MCF 10A (cell line): Measurements from ENCODE around the gene ZFP1. TPM values are rescaled to one million over a fixed set of nuclear protein-coding genes. Genes with fewer than 3 reads are reported as not detected.

Experiments used
- BruUV-seq: library from RNA; stranded (reverse); fragments of 400-500 nt; replicated peaks from 2 replicates; lab custom pipeline; 2021; lab: Mats Ljungman, UMichigan
- CTCF ChIA-PET: fragments of 300-600 bp; sonication (Branson Sonifier 250); formaldehyde crosslinking; extraction: SDS; loops from one replicate; lab custom pipeline; 2021; ENCODE audit warnings: antibody characterized with exemption, inconsistent platforms; lab: Yijun Ruan, JAX
- POLR2A ChIA-PET: fragments of 300-600, 350-650 bp; sonication (Branson Sonifier 250); formaldehyde crosslinking; extraction: SDS; loops from one replicate; lab custom pipeline; 2020; ENCODE audit warnings: antibody characterized with exemption, inconsistent platforms; lab: Yijun Ruan, JAX
- DNase-seq: peaks from one replicate; pipeline ENCODE4 v3.0.0-alpha.2; 2018; ENCODE audit not compliant: unreplicated experiment
- H3K27ac Mint-ChIP-seq: one replicate; pipeline ENCODE4 v1.8.0; 2022; ENCODE audit warnings: mild to moderate bottlenecking, low read depth, mixed read lengths; ENCODE audit not compliant: unreplicated experiment
- H3K27me3 Mint-ChIP-seq: one replicate; pipeline ENCODE4 v1.8.0; 2022; ENCODE audit warnings: mixed read lengths; ENCODE audit not compliant: insufficient read depth, unreplicated experiment
- H3K36me3 Mint-ChIP-seq: one replicate; pipeline ENCODE4 v1.8.0; 2022; ENCODE audit warnings: mild to moderate bottlenecking, moderate library complexity, mixed read lengths; ENCODE audit not compliant: insufficient read depth, unreplicated experiment
- H3K4me1 Mint-ChIP-seq: one replicate; pipeline ENCODE4 v1.8.0; 2022; ENCODE audit warnings: mixed read lengths; ENCODE audit not compliant: insufficient read depth, unreplicated experiment
- H3K4me3 Mint-ChIP-seq: one replicate; pipeline ENCODE4 v1.8.0; 2022; ENCODE audit warnings: mild to moderate bottlenecking, moderate library complexity, mixed read lengths; ENCODE audit not compliant: unreplicated experiment
- H3K9me3 Mint-ChIP-seq: one replicate; pipeline ENCODE4 v1.8.0; 2022; ENCODE audit warnings: mixed read lengths; ENCODE audit not compliant: unreplicated experiment
- CTCF ChIP-seq: fragments of 200-600 bp; IDR thresholded peaks from one replicate; pipeline ENCODE4 v1.8.0; 2022; ENCODE audit warnings: antibody characterized with exemption, mild to moderate bottlenecking; ENCODE audit not compliant: unreplicated experiment
- intact Hi-C: fragments of 100-400 bp; cut with micrococcal nuclease; formaldehyde crosslinking; loops from 2 replicates; pipeline ENCODE4 v1.14.1; 2022
- total RNA-seq: library from RNA; stranded (reverse); gene quantifications from 2 replicates; pipeline ENCODE4 v1.2.3, GENCODE V29; 2022

Gene ZFP1
- total RNA-seq, 1 experiment from 2014 or later: 14.0 TPM

GRCh38 chr16:75219838-75220237, 71.5 kb downstream of the ZFP1 start:
- BruUV-seq: no TSS peak
- ChIA-PET CTCF (interaction anchor here (0.7 to 2.3 kb wide), 5 partner anchors 14 to 297 kb away, joined by 3 to 9 read pairs (median 3); no protein-coding TSS in a partner anchor), POLR2A (no interaction called here)
- no peak overlapping the region for H3K27ac Mint-ChIP-seq
- H3K4me3 Mint-ChIP-seq: no peak overlapping the region
- intact Hi-C loops: no loop called here
- DNase-seq: no peak
- TF ChIP-seq CTCF: no peak
- H3K9me3 Mint-ChIP-seq: no peaks in the 10 kb centered on the region
- H3K4me1 Mint-ChIP-seq: no peaks in the 10 kb centered on the region
- H3K36me3 Mint-ChIP-seq: peaks cover 5% of the 10 kb centered on the region
- H3K27me3 Mint-ChIP-seq: no peaks in the 10 kb centered on the region

Other genes with a start within 250 kb of the ZFP1 start
- 53.8 and 56.1 TPM in 2 replicates for gene WDR59, start 163.4 kb upstream of the ZFP1 start, total RNA-seq
- gene ZNRF1, start 149.5 kb upstream of the ZFP1 start, total RNA-seq: 8.3 and 10.5 TPM in 2 replicates
- 0.15 and 0.30 TPM in 2 replicates for gene LDHD, start 31.7 kb upstream of the ZFP1 start, total RNA-seq
- not detected in 2 replicates for gene CTRB2, start 58.6 kb downstream of the ZFP1 start, total RNA-seq
- not detected in 2 replicates for gene CTRB1, start 70.5 kb downstream of the ZFP1 start, total RNA-seq
- gene BCAR1, start 103.1 kb downstream of the ZFP1 start, total RNA-seq: 58.6 and 68.1 TPM in 2 replicates